ENCODE results near the gene BEND6. TPM values are rescaled to one million over a fixed set of nuclear protein-coding genes. Genes with fewer than 3 reads are reported as not detected.

Gene BEND6
- total and polyA plus RNA-seq, 2 of the 4 experiments (the other 2 are of a cell fraction) = 4.1 to 9.7 TPM

DNA sequence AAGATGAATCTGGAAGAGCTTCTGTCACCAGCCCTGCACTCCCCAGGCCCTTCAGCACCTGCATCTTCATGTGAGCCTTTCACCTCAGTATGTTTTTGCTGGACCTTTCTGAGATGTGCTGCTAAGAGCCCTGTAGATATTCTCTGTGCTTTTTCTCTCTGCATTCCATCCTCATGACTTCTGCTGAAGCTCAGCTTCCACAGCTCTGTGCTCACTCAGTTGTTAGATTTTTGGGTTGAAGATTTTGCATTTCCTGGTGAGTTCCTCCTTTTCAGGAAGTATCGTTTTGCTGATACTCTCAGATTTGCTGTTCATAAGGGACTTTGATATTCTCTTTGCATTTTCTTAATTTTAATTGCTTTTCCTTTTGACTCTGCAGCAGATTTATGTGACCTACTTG lies 109.9 kb downstream of the BEND6 start:
- ATAC-seq (ENCODE audit: low read depth) (peak; percentile 94), DNase-seq (peak; percentile 50)
- no peak overlapping the region for H2AK9ac ChIP-seq (replicated peaks; ENCODE audit: low read depth, low read length, poor library complexity)
- no peak overlapping the region for H3K14ac ChIP-seq (replicated peaks; ENCODE audit: low read depth, low read length)
- H3K4me2 ChIP-seq (ENCODE audit: low read depth, low read length) = no peak overlapping the region
- no peak overlapping the region for H2BK20ac ChIP-seq (ENCODE audit: low read depth, low read length)
- peaks cover 10 to 14% of the 10 kb centered on the region in 2 experiments; a peak in 3 of 4 replicates for H3K79me1 ChIP-seq (ENCODE audit: low read depth in 1 of 2, low read length in 2 of 2)
- no peak overlapping the region for H2AFZ ChIP-seq (replicated peaks; ENCODE audit: low read length, poor library complexity)
- no peak overlapping the region for H2BK5ac ChIP-seq (ENCODE audit: low read depth, low read length, poor library complexity, severe bottlenecking)
- H3K56ac ChIP-seq (ENCODE audit: extremely low read depth, insufficient read depth, low read length) = no peak overlapping the region
- H2BK120ac ChIP-seq (ENCODE audit: low read depth, low read length) = no peak overlapping the region
- H2BK15ac ChIP-seq (ENCODE audit: low read depth, low read length) = no peak overlapping the region
- H3K9ac ChIP-seq (ENCODE audit: low read depth, low read length) = no peak overlapping the region
- H4K20me1 ChIP-seq (ENCODE audit: insufficient read depth, low read length) = no peaks in the 10 kb centered on the region
- peaks cover 2% of the 10 kb centered on the region for H3K4me1 ChIP-seq (ENCODE audit: control insufficient read depth, insufficient read depth, low read length)
- H4K91ac ChIP-seq (ENCODE audit: insufficient read depth, low read depth, low read length) = no peak overlapping the region
- H3K36me3 ChIP-seq (ENCODE audit: control insufficient read depth, insufficient read depth, low read length) = peaks cover 17% of the 10 kb centered on the region
- 0 out of 2 replicates have a peak, but pooled peaks cover 4% of the 10 kb centered on the region for H3K9me1 ChIP-seq (ENCODE audit: insufficient read depth, low read length)
- POLR2A ChIA-PET (ENCODE audit: unreplicated experiment) = no interaction called here
- H4K5ac ChIP-seq (ENCODE audit: low read depth, low read length) = no peak overlapping the region
- no peak overlapping the region for H3K18ac ChIP-seq (ENCODE audit: low read depth, low read length)
- TF ChIP-seq MXI1 (IDR thresholded peaks at IDR 0.05; ENCODE audit: borderline replicate concordance, low read depth, low read length) (no peak), MAZ (IDR thresholded peaks at IDR 0.05; ENCODE audit: borderline replicate concordance, low read depth, low read length) (no peak), BHLHE40 (IDR thresholded peaks at IDR 0.05; ENCODE audit: low read depth, low read length) (no peak), SMC3 (IDR thresholded peaks at IDR 0.05; ENCODE audit: low read depth, low read length) (no peak), FOS (IDR thresholded peaks at IDR 0.05; ENCODE audit: low read depth, low read length) (no peak), RFX5 (IDR thresholded peaks at IDR 0.05; ENCODE audit: low read depth, low read length) (no peak), CEBPB (IDR thresholded peaks at IDR 0.05; ENCODE audit: low read depth, low read length) (no peak), RAD21 (IDR thresholded peaks at IDR 0.05; ENCODE audit: low read length) (no peak), POLR2A (IDR thresholded peaks at IDR 0.05; ENCODE audit: low read depth, low read length) (no peak), RCOR1 (IDR thresholded peaks at IDR 0.05; ENCODE audit: insufficient replicate concordance, low read length) (no peak), MAFK (IDR thresholded peaks at IDR 0.05; ENCODE audit: low read depth, low read length) (no peak), CHD1 (IDR thresholded peaks at IDR 0.05; ENCODE audit: low read depth, low read length) (no peak), NFE2L2 (IDR thresholded peaks at IDR 0.05; ENCODE audit: low read depth, low read length) (no peak)
- TF ChIP-seq, protein P1, sequence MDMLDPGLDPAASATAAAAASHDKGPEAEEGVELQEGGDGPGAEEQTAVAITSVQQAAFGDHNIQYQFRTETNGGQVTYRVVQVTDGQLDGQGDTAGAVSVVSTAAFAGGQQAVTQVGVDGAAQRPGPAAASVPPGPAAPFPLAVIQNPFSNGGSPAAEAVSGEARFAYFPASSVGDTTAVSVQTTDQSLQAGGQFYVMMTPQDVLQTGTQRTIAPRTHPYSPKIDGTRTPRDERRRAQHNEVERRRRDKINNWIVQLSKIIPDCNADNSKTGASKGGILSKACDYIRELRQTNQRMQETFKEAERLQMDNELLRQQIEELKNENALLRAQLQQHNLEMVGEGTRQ (IDR thresholded peaks at IDR 0.05; ENCODE audit: low read depth, low read length) = no peak
- TF ChIP-seq, protein P2, sequence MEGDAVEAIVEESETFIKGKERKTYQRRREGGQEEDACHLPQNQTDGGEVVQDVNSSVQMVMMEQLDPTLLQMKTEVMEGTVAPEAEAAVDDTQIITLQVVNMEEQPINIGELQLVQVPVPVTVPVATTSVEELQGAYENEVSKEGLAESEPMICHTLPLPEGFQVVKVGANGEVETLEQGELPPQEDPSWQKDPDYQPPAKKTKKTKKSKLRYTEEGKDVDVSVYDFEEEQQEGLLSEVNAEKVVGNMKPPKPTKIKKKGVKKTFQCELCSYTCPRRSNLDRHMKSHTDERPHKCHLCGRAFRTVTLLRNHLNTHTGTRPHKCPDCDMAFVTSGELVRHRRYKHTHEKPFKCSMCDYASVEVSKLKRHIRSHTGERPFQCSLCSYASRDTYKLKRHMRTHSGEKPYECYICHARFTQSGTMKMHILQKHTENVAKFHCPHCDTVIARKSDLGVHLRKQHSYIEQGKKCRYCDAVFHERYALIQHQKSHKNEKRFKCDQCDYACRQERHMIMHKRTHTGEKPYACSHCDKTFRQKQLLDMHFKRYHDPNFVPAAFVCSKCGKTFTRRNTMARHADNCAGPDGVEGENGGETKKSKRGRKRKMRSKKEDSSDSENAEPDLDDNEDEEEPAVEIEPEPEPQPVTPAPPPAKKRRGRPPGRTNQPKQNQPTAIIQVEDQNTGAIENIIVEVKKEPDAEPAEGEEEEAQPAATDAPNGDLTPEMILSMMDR (conservative IDR thresholded peaks at IDR 0.05; ENCODE audit: low read depth, low read length) = no peak
- TF ChIP-seq, protein P3, sequence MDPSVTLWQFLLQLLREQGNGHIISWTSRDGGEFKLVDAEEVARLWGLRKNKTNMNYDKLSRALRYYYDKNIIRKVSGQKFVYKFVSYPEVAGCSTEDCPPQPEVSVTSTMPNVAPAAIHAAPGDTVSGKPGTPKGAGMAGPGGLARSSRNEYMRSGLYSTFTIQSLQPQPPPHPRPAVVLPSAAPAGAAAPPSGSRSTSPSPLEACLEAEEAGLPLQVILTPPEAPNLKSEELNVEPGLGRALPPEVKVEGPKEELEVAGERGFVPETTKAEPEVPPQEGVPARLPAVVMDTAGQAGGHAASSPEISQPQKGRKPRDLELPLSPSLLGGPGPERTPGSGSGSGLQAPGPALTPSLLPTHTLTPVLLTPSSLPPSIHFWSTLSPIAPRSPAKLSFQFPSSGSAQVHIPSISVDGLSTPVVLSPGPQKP (IDR thresholded peaks at IDR 0.05; ENCODE audit: borderline replicate concordance, low read depth, low read length) = no peak
- no peaks in the 10 kb centered on the region for H3K9me3 ChIP-seq (ENCODE audit: control insufficient read depth, insufficient read depth, low read length)
- H4K8ac ChIP-seq (ENCODE audit: low read depth in 2 of 2, low read length in 2 of 2) = no peak overlapping the region
- no peaks in the 10 kb centered on the region for H3K27me3 ChIP-seq (ENCODE audit: control insufficient read depth, insufficient read depth, low read length)
- no peak overlapping the region for H3K23ac ChIP-seq (ENCODE audit: low read depth, low read length)
- no CpG with 5 or more reads among the region's 1 CpG for WGBS, 2 experiments (ENCODE audit: extremely low coverage in 2 of 2, insufficient read length in 1 of 2)
- in situ Hi-C loops (cut with MboI; ENCODE audit: low sequenced_read_pairs) = no loop called here
- intact Hi-C loops (cut with micrococcal nuclease) = no loop called here
- dilution Hi-C loops (cut with HindIII; ENCODE audit: low sequenced_read_pairs, unreplicated experiment) = no loop called here
- no peak overlapping the region for H2AK5ac ChIP-seq (ENCODE audit: low read depth, low read length)
- CTCF ChIA-PET = interaction anchor here (0.6 kb wide), 2 partner anchors 385 to 519 kb away, joined by 3 read pairs; no protein-coding TSS in a partner anchor
- H3K4ac ChIP-seq (ENCODE audit: low read depth, low read length) = no peak overlapping the region
- BruUV-seq (replicated peaks) = no TSS peak
- H3K27ac ChIP-seq (ENCODE audit: insufficient read depth, low read length) = no peak overlapping the region
- H3K4me3 ChIP-seq (ENCODE audit: insufficient read depth, low read depth, low read length) = no peak overlapping the region

Measured in IMR-90 (cell line).